Neuronal stem cell (in vitro differentiated cells): Measurements from ENCODE around the gene AGBL4.

Experiments
- DNase-seq: peaks from one replicate; pipeline ENCODE4 v3.0.0-alpha.2; 2013; ENCODE audit warnings: low spot score
- H2AFZ ChIP-seq: one replicate; pipeline ENCODE4 v1.6.1; 2013; ENCODE audit warnings: mild to moderate bottlenecking, low read length, inconsistent platforms
- H2AK5ac ChIP-seq: 2 replicates; pipeline ENCODE4 v1.6.1; 2013; ENCODE audit warnings: low read depth, mild to moderate bottlenecking, inconsistent platforms, low read length, moderate library complexity, mixed read lengths
- H2BK120ac ChIP-seq: 2 replicates; pipeline ENCODE4 v1.6.1; 2013; ENCODE audit warnings: low read depth, mild to moderate bottlenecking, inconsistent platforms, low read length, moderate library complexity, mixed read lengths
- H2BK12ac ChIP-seq: one replicate; pipeline ENCODE4 v1.6.1; 2013; ENCODE audit warnings: low read length, inconsistent platforms
- H2BK15ac ChIP-seq: 2 replicates; pipeline ENCODE4 v1.6.1; 2013; ENCODE audit warnings: mild to moderate bottlenecking, low read length, inconsistent platforms, mixed read lengths
- H2BK5ac ChIP-seq: one replicate; pipeline ENCODE4 v1.6.1; 2013; ENCODE audit warnings: inconsistent platforms, mild to moderate bottlenecking, low read length, moderate library complexity
- H3K14ac ChIP-seq: one replicate; pipeline ENCODE4 v1.6.1; 2013; ENCODE audit warnings: low read length, inconsistent platforms
- H3K18ac ChIP-seq: 2 replicates; pipeline ENCODE4 v1.6.1; 2013; ENCODE audit warnings: low read length, inconsistent platforms
- H3K23ac ChIP-seq: 2 replicates; pipeline ENCODE4 v1.6.1; 2013; ENCODE audit warnings: low read depth, mild to moderate bottlenecking, mixed read lengths, low read length, inconsistent platforms; ENCODE audit not compliant: poor library complexity
- H3K27ac ChIP-seq: replicated peaks from 3 replicates; pipeline ENCODE4 v1.5.1; 2013; ENCODE audit warnings: low read length, inconsistent platforms
- H3K27me3 ChIP-seq, 3 experiments: 2 replicates each; pipeline ENCODE4 v1.6.1; 2013; ENCODE audit warnings: low read length in 3 of 3, mild to moderate bottlenecking in 2 of 3, inconsistent platforms in 1 of 3, low read depth in 1 of 3, mixed read lengths in 1 of 3, moderate library complexity in 1 of 3; ENCODE audit not compliant: control insufficient read depth in 3 of 3, insufficient read depth in 3 of 3
- H3K36me3 ChIP-seq, 2 donors: replicated peaks in 1 of 2; 2 replicates each; pipeline ENCODE4 v1.6.1; 2013; ENCODE audit warnings: low read length in 2 of 2; ENCODE audit not compliant: control insufficient read depth in 2 of 2, insufficient read depth in 2 of 2
- H3K4ac ChIP-seq: 2 replicates; pipeline ENCODE4 v1.6.1; 2013; ENCODE audit warnings: inconsistent platforms, mild to moderate bottlenecking, low read length, moderate library complexity
- H3K4me1 ChIP-seq, 2 donors: 1 replicate in 1 of 2; 2 replicates in 1 of 2; pipeline ENCODE4 v1.6.1; 2013; ENCODE audit warnings: low read length in 2 of 2, low read depth in 1 of 2; ENCODE audit not compliant: control insufficient read depth in 2 of 2, insufficient read depth in 1 of 2
- H3K4me2 ChIP-seq: one replicate; pipeline ENCODE4 v1.6.1; 2013; ENCODE audit warnings: mild to moderate bottlenecking, low read length, inconsistent platforms; ENCODE audit not compliant: insufficient read depth, poor library complexity, severe bottlenecking
- H3K4me3 ChIP-seq, 2 donors: 2 replicates each; pipeline ENCODE4 v1.5.1; 2013; ENCODE audit warnings: low read length in 2 of 2, mild to moderate bottlenecking in 2 of 2, inconsistent platforms in 1 of 2, moderate library complexity in 1 of 2
- H3K79me1 ChIP-seq: one replicate; pipeline ENCODE4 v1.6.1; 2013; ENCODE audit warnings: low read depth, mild to moderate bottlenecking, inconsistent platforms, low read length, moderate library complexity
- H3K9ac ChIP-seq: one replicate; pipeline ENCODE4 v1.6.1; 2013; ENCODE audit warnings: mild to moderate bottlenecking, low read depth, low read length, inconsistent platforms; ENCODE audit not compliant: poor library complexity
- H3K9me3 ChIP-seq, 2 donors: replicated peaks in 1 of 2; 2 replicates each; pipeline versions ENCODE3 to v1.6.1; 2013; ENCODE audit warnings: low read length in 2 of 2, mild to moderate bottlenecking in 2 of 2, inconsistent platforms in 1 of 2, low read depth in 1 of 2, mixed read lengths in 1 of 2, moderate library complexity in 1 of 2; ENCODE audit not compliant: control insufficient read depth in 2 of 2, insufficient read depth in 1 of 2
- H4K8ac ChIP-seq: one replicate; pipeline ENCODE4 v1.6.1; 2013; ENCODE audit warnings: low read depth, mild to moderate bottlenecking, inconsistent platforms, low read length, moderate library complexity
- H4K91ac ChIP-seq: one replicate; pipeline ENCODE4 v1.6.1; 2013; ENCODE audit warnings: low read length, low read depth, mild to moderate bottlenecking, inconsistent platforms; ENCODE audit not compliant: poor library complexity
- WGBS, 2 donors: extraction: QIAGEN DNeasy Blood & Tissue Kit; methylation state at CpG; one replicate each; pipeline ENCODE4 v1.1.7; 2013; ENCODE audit warnings: missing lambda C conversion rate in 2 of 2, mixed read lengths in 1 of 2; ENCODE audit not compliant: insufficient read length in 2 of 2, insufficient replicate concordance in 1 of 2; ENCODE audit errors: extremely low coverage in 2 of 2; 5-methylcytosine and 5-hydroxymethylcytosine counted together

AGBL4 gene

GRCh38 chr1:49597436-49597835, 426.3 kb downstream of the AGBL4 start:
- Histone ChIP-seq H3K23ac (no peak overlapping the region), H2BK5ac (no peak overlapping the region), H3K9ac (no peak overlapping the region), H3K4me3 (no peak overlapping the region), H2AK5ac (no peak overlapping the region), H2BK120ac (no peak overlapping the region), H4K8ac (no peak overlapping the region), H3K14ac (no peak overlapping the region), H3K9me3 (peaks cover 0 to 2% of the 10 kb centered on the region in 2 donors), H2BK12ac (no peak overlapping the region), H3K79me1 (no peaks in the 10 kb centered on the region), H2BK15ac (no peak overlapping the region), H3K27ac (no peak overlapping the region), H4K91ac (no peak overlapping the region), H3K4me1 (no peaks in the 10 kb centered on the region), H3K18ac (no peak overlapping the region), H3K36me3 (no peaks in the 10 kb centered on the region), H3K4ac (no peak overlapping the region), H3K27me3 (no peaks in the 10 kb centered on the region), H3K4me2 (no peak overlapping the region), H2AFZ (no peak overlapping the region)
- DNase-seq, result no peak

- H2AK5ac ChIP-seq, result no peak overlapping the region
- no peak overlapping the region for H3K4me2 ChIP-seq
- no peak overlapping the region for H4K91ac ChIP-seq
- H2BK120ac ChIP-seq, result no peak overlapping the region
- no peak overlapping the region for H2BK12ac ChIP-seq
- no peak overlapping the region for H3K18ac ChIP-seq
- no peak overlapping the region for H3K14ac ChIP-seq
- no peak overlapping the region for H2AFZ ChIP-seq
- H3K27me3 ChIP-seq, result no peaks in the 10 kb centered on the region
- H3K9me3 ChIP-seq, result peaks cover 0 to under 1% of the 10 kb centered on the region in 2 donors
- no peak overlapping the region for H3K27ac ChIP-seq
- H3K4ac ChIP-seq, result no peak overlapping the region
- no peaks in the 10 kb centered on the region for H3K4me1 ChIP-seq
- H3K79me1 ChIP-seq, result no peaks in the 10 kb centered on the region
- no peak overlapping the region for H4K8ac ChIP-seq
- no peak overlapping the region for H3K9ac ChIP-seq
- H3K23ac ChIP-seq, result no peak overlapping the region
- H3K4me3 ChIP-seq, result no peak overlapping the region
- WGBS, 2 donors, result no CpG with 5 or more reads among the region's 3 CpGs
- DNase-seq, result no peak
- H3K36me3 ChIP-seq, result no peaks in the 10 kb centered on the region
- no peak overlapping the region for H2BK15ac ChIP-seq
- no peak overlapping the region for H2BK5ac ChIP-seq
These were observed 447.3 kb downstream of the AGBL4 start for GRCh38 chr1:49576327-49576901.

GRCh38 chr1:49556676-49557234, 467.0 kb downstream of the AGBL4 start:
- WGBS, 2 donors, result no CpG with 5 or more reads among the region's 30 CpGs
- H2BK12ac ChIP-seq, result peak overlapping the region; percentile 10
- no peak overlapping the region for H2BK5ac ChIP-seq
- no peak overlapping the region for H3K23ac ChIP-seq
- no peak overlapping the region for H2BK15ac ChIP-seq
- no peak overlapping the region for H3K4ac ChIP-seq
- no peak overlapping the region for H3K4me2 ChIP-seq
- no peaks in the 10 kb centered on the region for H3K36me3 ChIP-seq
- no peaks in the 10 kb centered on the region for H3K79me1 ChIP-seq
- no peak overlapping the region for H4K8ac ChIP-seq
- H3K27me3 ChIP-seq, result no peaks in the 10 kb centered on the region
- H2AFZ ChIP-seq, result no peak overlapping the region
- H3K14ac ChIP-seq, result peak overlapping the region; percentile 71
- H3K4me1 ChIP-seq, result no peaks in the 10 kb centered on the region
- no peak overlapping the region for H3K9ac ChIP-seq
- peaks cover 0 to 17% of the 10 kb centered on the region in 2 donors for H3K9me3 ChIP-seq
- H3K4me3 ChIP-seq, result peak overlapping the region in 1 of 2 donors; percentile 30
- no peak overlapping the region for H2BK120ac ChIP-seq
- DNase-seq, result no peak
- no peak overlapping the region for H3K27ac ChIP-seq
- no peak overlapping the region for H3K18ac ChIP-seq
- no peak overlapping the region for H4K91ac ChIP-seq
- no peak overlapping the region for H2AK5ac ChIP-seq

- Histone ChIP-seq H3K18ac (no peak overlapping the region), H2BK5ac (no peak overlapping the region), H2AFZ (no peak overlapping the region), H3K4me3 (peak overlapping the region in 1 of 2 donors; percentile 28), H2AK5ac (no peak overlapping the region), H2BK15ac (no peak overlapping the region), H3K36me3 (no peaks in the 10 kb centered on the region), H2BK120ac (no peak overlapping the region), H4K91ac (no peak overlapping the region), H3K9me3 (peaks cover 0 to 12% of the 10 kb centered on the region in 2 donors), H3K4ac (no peak overlapping the region), H4K8ac (no peak overlapping the region), H3K9ac (no peak overlapping the region), H3K27ac (no peak overlapping the region), H3K4me1 (no peaks in the 10 kb centered on the region), H3K4me2 (no peak overlapping the region), H3K79me1 (no peaks in the 10 kb centered on the region), H3K27me3 (no peaks in the 10 kb centered on the region), H3K23ac (no peak overlapping the region), H2BK12ac (no peak overlapping the region), H3K14ac (no peak overlapping the region)
- DNase-seq, result no peak
- no CpG with 5 or more reads among the region's 5 CpGs for WGBS, 2 donors
These were observed 471.7 kb downstream of the AGBL4 start for GRCh38 chr1:49552101-49552500.
